Measurements from ENCODE around the gene GRB14. TPM values are rescaled to one million over a fixed set of nuclear protein-coding genes. Genes with fewer than 3 reads are reported as not detected.
"Not testable (repeated sequence)": the region's sequence is repeated elsewhere in the genome, so short reads cannot be mapped to it uniquely, and the experiment has no call there.

The GRB14 gene
- total RNA-seq, 4 donors from 2014 or later = 3.3 to 4.4 TPM; not detected in 2

- Histone ChIP-seq H3K4me1 (no peaks in the 10 kb centered on the region), H3K9me3 (no peaks in the 10 kb centered on the region), H3K27ac (no peak overlapping the region), H3K4me3 (no peak overlapping the region), H3K36me3 (no peaks in the 10 kb centered on the region), H3K27me3 (no peaks in the 10 kb centered on the region)
- TF ChIP-seq POLR2A (IDR thresholded peaks at IDR 0.05) = no peak
- TF ChIP-seq, protein P1, sequence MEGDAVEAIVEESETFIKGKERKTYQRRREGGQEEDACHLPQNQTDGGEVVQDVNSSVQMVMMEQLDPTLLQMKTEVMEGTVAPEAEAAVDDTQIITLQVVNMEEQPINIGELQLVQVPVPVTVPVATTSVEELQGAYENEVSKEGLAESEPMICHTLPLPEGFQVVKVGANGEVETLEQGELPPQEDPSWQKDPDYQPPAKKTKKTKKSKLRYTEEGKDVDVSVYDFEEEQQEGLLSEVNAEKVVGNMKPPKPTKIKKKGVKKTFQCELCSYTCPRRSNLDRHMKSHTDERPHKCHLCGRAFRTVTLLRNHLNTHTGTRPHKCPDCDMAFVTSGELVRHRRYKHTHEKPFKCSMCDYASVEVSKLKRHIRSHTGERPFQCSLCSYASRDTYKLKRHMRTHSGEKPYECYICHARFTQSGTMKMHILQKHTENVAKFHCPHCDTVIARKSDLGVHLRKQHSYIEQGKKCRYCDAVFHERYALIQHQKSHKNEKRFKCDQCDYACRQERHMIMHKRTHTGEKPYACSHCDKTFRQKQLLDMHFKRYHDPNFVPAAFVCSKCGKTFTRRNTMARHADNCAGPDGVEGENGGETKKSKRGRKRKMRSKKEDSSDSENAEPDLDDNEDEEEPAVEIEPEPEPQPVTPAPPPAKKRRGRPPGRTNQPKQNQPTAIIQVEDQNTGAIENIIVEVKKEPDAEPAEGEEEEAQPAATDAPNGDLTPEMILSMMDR (IDR thresholded peaks at IDR 0.05) = no peak
- no peak for DNase-seq
- intact Hi-C loops (cut with DNase I; ENCODE audit: low total_unique reads) = no loop called here
Observed at GRCh38 chr2:164651361-164651760, 30.1 kb upstream of the GRB14 start.

DNA sequence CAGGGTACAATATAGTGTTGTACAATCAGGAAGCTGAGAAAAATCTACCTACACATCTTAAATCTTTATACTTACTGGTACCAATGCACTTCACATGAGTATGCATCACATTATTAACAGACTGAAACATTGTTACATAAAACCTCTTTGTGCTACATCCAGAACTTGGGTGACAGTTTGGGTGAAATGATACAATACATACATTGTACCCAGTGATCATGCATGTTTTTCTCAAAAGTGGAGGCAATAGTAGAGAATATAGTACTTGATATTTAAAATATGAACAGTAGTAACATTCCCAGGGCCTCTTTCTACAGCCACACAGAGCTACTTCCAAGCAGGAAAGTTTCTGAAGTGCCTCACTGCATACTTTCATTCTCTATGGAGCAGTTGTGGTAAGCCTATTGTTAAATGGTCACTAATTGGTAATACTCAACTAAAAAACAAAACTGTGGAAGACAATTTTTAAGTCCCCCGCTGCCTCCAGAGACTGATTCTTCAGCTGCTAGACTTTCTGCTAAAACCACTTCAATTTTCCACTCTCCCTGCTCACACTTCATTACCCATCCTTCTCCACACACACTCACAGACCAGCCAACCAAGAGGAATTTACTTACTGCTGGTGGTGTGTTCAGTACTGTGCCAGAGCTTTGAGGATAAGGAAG, 22.9 kb upstream of the GRB14 start:
- H3K9me3 ChIP-seq = no peaks in the 10 kb centered on the region
- H3K4me1 ChIP-seq = no peaks in the 10 kb centered on the region
- TF ChIP-seq, protein P1 (IDR thresholded peaks at IDR 0.05) = no peak
- TF ChIP-seq POLR2A (IDR thresholded peaks at IDR 0.05) = no peak
- no peak overlapping the region for H3K4me3 ChIP-seq
- H3K27ac ChIP-seq = no peak overlapping the region
- no peaks in the 10 kb centered on the region for H3K36me3 ChIP-seq
- no peaks in the 10 kb centered on the region for H3K27me3 ChIP-seq
- intact Hi-C loops (cut with DNase I; ENCODE audit: low total_unique reads) = no loop called here
- no peak for DNase-seq

DNA sequence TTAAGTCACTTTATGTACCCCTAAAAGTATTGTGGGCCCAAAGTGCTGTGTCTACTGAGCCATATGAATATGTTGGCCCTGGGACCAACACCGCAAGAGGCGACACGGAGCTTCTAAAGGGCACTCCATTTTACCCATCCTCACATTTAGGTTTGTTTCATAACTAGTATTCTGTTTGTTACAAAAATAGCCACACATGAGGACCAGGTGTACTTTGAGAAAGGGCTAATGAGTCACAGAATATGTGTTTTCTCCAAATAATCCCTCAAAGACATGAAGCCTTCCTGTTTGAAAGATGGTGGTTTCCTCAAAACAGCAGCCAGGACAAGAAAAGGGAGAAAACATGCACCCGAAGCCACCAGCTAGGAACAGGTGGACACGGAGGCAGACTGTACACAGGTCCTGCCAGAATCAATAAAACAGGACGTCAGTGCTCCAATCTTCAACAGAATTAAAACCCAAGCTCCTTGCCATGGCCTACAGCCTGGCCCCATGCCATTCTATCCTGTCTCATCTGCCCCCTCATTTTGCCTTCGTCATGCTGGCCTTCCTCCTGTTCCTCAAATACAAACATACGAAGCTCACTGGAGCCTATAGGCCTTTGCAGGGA, 21.8 kb upstream of the GRB14 start:
- Histone ChIP-seq H3K27me3 (no peaks in the 10 kb centered on the region), H3K36me3 (no peaks in the 10 kb centered on the region), H3K4me3 (no peak overlapping the region), H3K9me3 (no peaks in the 10 kb centered on the region), H3K4me1 (no peaks in the 10 kb centered on the region), H3K27ac (no peak overlapping the region)
- intact Hi-C loops (cut with DNase I; ENCODE audit: low total_unique reads) = no loop called here
- TF ChIP-seq, protein P1 (IDR thresholded peaks at IDR 0.05) = no peak
- no peak for TF ChIP-seq POLR2A (IDR thresholded peaks at IDR 0.05)
- DNase-seq = no peak

GRCh38 chr2:164642268-164642667, 21.0 kb upstream of the GRB14 start:
- Histone ChIP-seq H3K4me3 (no peak overlapping the region), H3K27me3 (no peaks in the 10 kb centered on the region), H3K27ac (no peak overlapping the region), H3K4me1 (no peaks in the 10 kb centered on the region), H3K9me3 (no peaks in the 10 kb centered on the region), H3K36me3 (no peaks in the 10 kb centered on the region)
- intact Hi-C loops (cut with DNase I; ENCODE audit: low total_unique reads) = no loop called here
- TF ChIP-seq, protein P1 (IDR thresholded peaks at IDR 0.05) = no peak
- TF ChIP-seq POLR2A (IDR thresholded peaks at IDR 0.05) = no peak
- DNase-seq = no peak

- H3K9me3 ChIP-seq; H3K27me3 ChIP-seq; H3K36me3 ChIP-seq; H3K4me1 ChIP-seq; intact Hi-C loops (cut with DNase I; ENCODE audit: low total_unique reads); H3K4me3 ChIP-seq; DNase-seq; H3K27ac ChIP-seq: not testable (repeated sequence)
Observed at GRCh38 chr2:164628319-164628718, 7.0 kb upstream of the GRB14 start.

All from uterus (tissue), 4 donors.